BLaER1 treated with 17β-estradiol and CSF1 and Interleukin-3, amounts not matched to agents 10 nM and 100 nM (cell line): ENCODE data around the gene MUTYH.

Experiments used
- H3K27ac ChIP-seq, 11 experiments: shearing (Covaris generic); formaldehyde crosslinking; 2 replicates each; pipeline ENCODE4 v1.8.1; 2022
- H3K27me3 ChIP-seq, 11 experiments: shearing (Covaris generic); formaldehyde crosslinking; 2 replicates each; pipeline ENCODE4 v1.8.1; 2022
- H3K36me3 ChIP-seq, 11 experiments: shearing (Covaris generic); formaldehyde crosslinking; 2 replicates each; pipeline ENCODE4 v1.8.1; 2022
- H3K4me1 ChIP-seq, 10 experiments: shearing (Covaris generic); formaldehyde crosslinking; 2 replicates each; pipeline ENCODE4 v1.8.1; 2022
- H3K4me2 ChIP-seq, 11 experiments: shearing (Covaris generic); formaldehyde crosslinking; 2 replicates each; pipeline ENCODE4 v1.8.1; 2022
- H3K4me3 ChIP-seq, 10 experiments: shearing (Covaris generic); formaldehyde crosslinking; 2 replicates each; pipeline ENCODE4 v1.8.1; 2022
- H3K9ac ChIP-seq, 11 experiments: shearing (Covaris generic); formaldehyde crosslinking; 2 replicates each; pipeline ENCODE4 v1.8.1; 2022
- H3K9me3 ChIP-seq, 11 experiments: shearing (Covaris generic); formaldehyde crosslinking; replicated peaks in 1 of 11; 2 replicates each; pipeline ENCODE4 v1.8.1; 2022
- H4K20me1 ChIP-seq, 11 experiments: shearing (Covaris generic); formaldehyde crosslinking; 2 replicates each; pipeline ENCODE4 v1.8.1; 2022
- Cebpa-rat ChIP-seq, 11 experiments: shearing (Covaris generic); IDR thresholded peaks; 2 replicates each; pipeline ENCODE4 v1.8.1; 2022

MUTYH gene

DNA sequence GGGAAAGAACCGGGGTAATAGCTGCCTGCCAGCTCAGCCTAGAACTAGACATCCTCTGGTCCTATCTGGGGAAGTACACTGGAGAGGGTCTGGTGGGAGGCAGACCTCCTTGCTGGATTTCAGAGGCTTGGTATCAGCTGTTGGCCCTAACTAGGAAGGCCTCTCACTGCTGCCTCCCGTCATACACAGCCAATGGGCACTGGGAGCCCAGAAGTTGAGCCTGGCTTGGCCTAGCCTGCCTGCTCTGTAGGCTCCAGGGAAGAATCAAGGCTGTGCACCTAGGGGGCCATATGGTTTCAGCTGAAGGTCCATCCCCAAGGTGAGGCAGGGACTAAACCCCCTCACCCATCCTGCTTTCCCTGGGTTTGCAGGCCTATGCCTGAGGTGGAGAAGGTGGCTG lies 4.3 kb upstream of the MUTYH start:
- H3K4me2 ChIP-seq = no peak overlapping the region
- no peak for TF ChIP-seq Cebpa-rat (IDR thresholded peaks at IDR 0.05)
- H3K4me1 ChIP-seq = peaks cover 25 to 30% (median 27%) of the 10 kb centered on the region in 10 experiments
- H3K4me3 ChIP-seq = no peak overlapping the region
- H3K27me3 ChIP-seq = no peaks in the 10 kb centered on the region
- H3K36me3 ChIP-seq = peaks cover 48 to 62% (median 58%) of the 10 kb centered on the region in 11 experiments
- H4K20me1 ChIP-seq = peaks cover 0 to 49% (median 10%) of the 10 kb centered on the region in 11 experiments; a peak in 9 of 22 replicates
- H3K9me3 ChIP-seq = no peaks in the 10 kb centered on the region
- H3K27ac ChIP-seq = no peak overlapping the region
- H3K9ac ChIP-seq = no peak overlapping the region

DNA sequence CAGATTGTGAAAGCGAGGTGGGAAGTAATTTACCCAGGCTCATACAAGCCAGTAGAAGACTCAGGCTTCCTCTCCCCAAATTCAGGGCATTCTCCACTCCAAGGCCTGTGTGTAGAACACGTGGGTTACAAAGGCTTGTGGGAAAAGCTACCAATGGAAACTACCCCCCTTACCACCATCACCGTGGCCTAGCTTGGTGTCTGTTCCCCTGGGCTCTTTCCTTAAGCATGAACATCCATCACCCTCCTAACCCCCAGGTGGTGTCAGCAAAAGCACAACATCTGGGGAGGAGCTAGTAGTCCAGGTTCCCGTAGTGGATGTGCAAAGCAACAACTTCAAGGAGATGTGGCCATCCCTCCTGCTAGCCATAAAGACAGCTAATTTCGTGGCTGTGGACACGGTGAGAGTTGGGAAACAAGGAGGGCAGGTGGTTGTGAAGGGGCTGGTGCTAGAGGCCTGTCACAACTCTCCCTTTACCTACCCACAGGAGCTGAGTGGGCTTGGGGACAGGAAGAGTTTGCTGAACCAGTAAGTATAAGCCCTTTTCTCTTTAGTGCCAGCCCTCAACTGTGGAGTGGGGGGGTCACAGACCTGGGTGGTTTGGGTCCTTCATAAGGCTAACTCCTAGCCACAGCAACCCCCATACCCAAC lies 701 bp upstream of the MUTYH start:
- peak overlapping the region; percentile 92 to 96 (median 95); a peak in 21 of 22 replicates for H3K27ac ChIP-seq

GRCh38 chr1:45337630-45338325 lies 2.5 kb downstream of the MUTYH start:
- Histone ChIP-seq H3K4me3 (no peak overlapping the region), H3K27ac (no peak overlapping the region), H3K9ac (no peak overlapping the region), H3K4me1 (peaks cover 45 to 57% (median 54%) of the 10 kb centered on the region in 10 experiments), H4K20me1 (peaks cover 0 to 24% (median 0%) of the 10 kb centered on the region in 11 experiments; a peak in 4 of 22 replicates), H3K36me3 (peaks cover 20 to 47% (median 32%) of the 10 kb centered on the region in 11 experiments), H3K9me3 (no peaks in the 10 kb centered on the region; a peak in 1 of 22 replicates), H3K4me2 (peak overlapping the region in 9 of 11 experiments; percentile 13 to 97 (median 96); a peak in 14 of 22 replicates), H3K27me3 (no peaks in the 10 kb centered on the region)
- TF ChIP-seq Cebpa-rat (IDR thresholded peaks at IDR 0.05) = no peak

More for the DNA sequence above, 701 bp upstream of the MUTYH start:
- peak overlapping the region; percentile 87 to 96 (median 92) for H3K9ac ChIP-seq
- no peaks in the 10 kb centered on the region for H3K27me3 ChIP-seq
- H4K20me1 ChIP-seq = peaks cover 0 to 49% (median 8%) of the 10 kb centered on the region in 11 experiments; a peak in 8 of 22 replicates
- H3K4me3 ChIP-seq = peak overlapping the region; percentile 69 to 82 (median 74)
- no peak for TF ChIP-seq Cebpa-rat (IDR thresholded peaks at IDR 0.05)
- H3K36me3 ChIP-seq = peaks cover 43 to 61% (median 50%) of the 10 kb centered on the region in 11 experiments
- H3K9me3 ChIP-seq = no peaks in the 10 kb centered on the region; a peak in 1 of 22 replicates
- peak overlapping the region; percentile 83 to 98 (median 96) for H3K4me2 ChIP-seq
- peaks cover 38 to 47% (median 44%) of the 10 kb centered on the region in 10 experiments for H3K4me1 ChIP-seq

DNA sequence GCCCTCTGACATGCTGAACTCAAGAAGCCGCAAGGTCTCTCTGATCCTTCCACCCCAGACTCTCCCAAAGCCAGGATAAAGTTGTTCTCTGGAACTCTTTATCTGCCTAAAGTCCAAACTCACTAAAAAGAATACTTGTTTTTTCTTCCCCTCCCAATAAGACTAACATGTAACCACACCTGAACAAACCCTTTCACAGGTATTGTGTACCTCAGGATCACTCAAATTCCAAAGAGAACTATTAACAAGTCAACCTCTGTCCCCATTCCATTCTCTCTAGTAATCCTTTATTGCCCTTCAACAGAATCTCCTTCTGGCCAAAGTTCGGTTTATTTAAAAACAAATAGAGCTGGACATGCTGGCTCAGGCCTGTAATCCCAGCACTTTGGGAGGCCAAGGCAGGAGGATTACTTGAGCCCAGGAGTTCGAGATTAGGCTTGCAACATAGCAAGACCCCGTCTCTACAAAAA lies 4.3 kb downstream of the MUTYH start:
- Histone ChIP-seq H3K36me3 (peaks cover 28 to 47% (median 35%) of the 10 kb centered on the region in 11 experiments), H3K4me1 (peaks cover 26 to 44% (median 36%) of the 10 kb centered on the region in 10 experiments), H3K4me2 (no peak overlapping the region), H3K27me3 (no peaks in the 10 kb centered on the region), H3K9ac (0 out of 22 replicates have a peak overlapping the region, but pooled peaks of 1 of the 11 experiments have one; percentile 8), H4K20me1 (peaks cover 0 to 5% (median 0%) of the 10 kb centered on the region in 11 experiments; a peak in 3 of 22 replicates), H3K4me3 (no peak overlapping the region), H3K27ac (no peak overlapping the region), H3K9me3 (no peaks in the 10 kb centered on the region; a peak in 1 of 22 replicates)
- TF ChIP-seq Cebpa-rat (IDR thresholded peaks at IDR 0.05) = no peak

- H3K4me1 ChIP-seq = peaks cover 23 to 42% (median 34%) of the 10 kb centered on the region in 10 experiments
- TF ChIP-seq Cebpa-rat (IDR thresholded peaks at IDR 0.05) = no peak
- H3K4me3 ChIP-seq = no peak overlapping the region; a peak in 1 of 20 replicates
- H3K9me3 ChIP-seq = no peaks in the 10 kb centered on the region; a peak in 1 of 22 replicates
- no peaks in the 10 kb centered on the region for H3K27me3 ChIP-seq
- peak overlapping the region in 6 of 11 experiments; percentile 8 to 48 (median 28); a peak in 7 of 22 replicates for H3K9ac ChIP-seq
- peaks cover 36 to 60% (median 46%) of the 10 kb centered on the region in 11 experiments for H3K36me3 ChIP-seq
- H4K20me1 ChIP-seq = no peaks in the 10 kb centered on the region
- H3K27ac ChIP-seq = peak overlapping the region in 9 of 11 experiments; percentile 11 to 71 (median 56); a peak in 14 of 22 replicates
- H3K4me2 ChIP-seq = peak overlapping the region; percentile 21 to 68 (median 56); a peak in 21 of 22 replicates
These were observed 5.7 kb downstream of the MUTYH start for GRCh38 chr1:45334308-45335245.

GRCh38 chr1:45332346-45332720 lies 7.9 kb downstream of the MUTYH start:
- Histone ChIP-seq H3K4me2 (no peak overlapping the region), H3K27ac (no peak overlapping the region), H3K36me3 (peaks cover 36 to 71% (median 51%) of the 10 kb centered on the region in 11 experiments), H3K9me3 (no peaks in the 10 kb centered on the region), H3K9ac (no peak overlapping the region), H3K4me1 (peaks cover 24 to 48% (median 41%) of the 10 kb centered on the region in 10 experiments), H4K20me1 (no peaks in the 10 kb centered on the region), H3K4me3 (no peak overlapping the region), H3K27me3 (no peaks in the 10 kb centered on the region)
- no peak for TF ChIP-seq Cebpa-rat (IDR thresholded peaks at IDR 0.05)

GRCh38 chr1:45331436-45332345 lies 8.5 kb downstream of the MUTYH start:
- H3K27ac ChIP-seq = no peak overlapping the region
- no peak overlapping the region for H3K9ac ChIP-seq
- peaks cover 29 to 54% (median 48%) of the 10 kb centered on the region in 10 experiments for H3K4me1 ChIP-seq
- H3K27me3 ChIP-seq = no peaks in the 10 kb centered on the region
- H3K9me3 ChIP-seq = no peaks in the 10 kb centered on the region
- H3K4me3 ChIP-seq = no peak overlapping the region
- H3K4me2 ChIP-seq = no peak overlapping the region
- no peak for TF ChIP-seq Cebpa-rat (IDR thresholded peaks at IDR 0.05)
- H3K36me3 ChIP-seq = peaks cover 36 to 72% (median 51%) of the 10 kb centered on the region in 11 experiments
- no peaks in the 10 kb centered on the region for H4K20me1 ChIP-seq
